GM21360 (cell line): Measurements from ENCODE around the gene GNAL.

Experiments used
- ATAC-seq: cut with Tn5 transposase; IDR thresholded peaks from one replicate; pipeline ENCODE4 v1.9.1; 2021; ENCODE audit warnings: mild to moderate bottlenecking, moderate library complexity; ENCODE audit not compliant: unreplicated experiment

GNAL gene

GRCh38 chr18:11719621-11720020, 30.6 kb downstream of the GNAL start:
- ATAC-seq: no peak

- no peak for ATAC-seq
Observed at GRCh38 chr18:11721720-11722119, 32.7 kb downstream of the GNAL start.

- no peak for ATAC-seq
Observed at GRCh38 chr18:11724781-11725180, 35.7 kb downstream of the GNAL start.

- ATAC-seq: no peak
Observed at GRCh38 chr18:11726556-11726955, 37.5 kb downstream of the GNAL start.

- ATAC-seq: no peak
Observed at GRCh38 chr18:11728249-11728648, 39.2 kb downstream of the GNAL start.

- no peak for ATAC-seq
Observed at GRCh38 chr18:11729556-11729955, 40.5 kb downstream of the GNAL start.

GRCh38 chr18:11733031-11733430, 44.0 kb downstream of the GNAL start:
- ATAC-seq: no peak

- ATAC-seq: no peak
Observed at GRCh38 chr18:11736656-11737055, 47.6 kb downstream of the GNAL start.

- no peak for ATAC-seq
Observed at GRCh38 chr18:11739893-11740292, 50.8 kb downstream of the GNAL start.

GRCh38 chr18:11740461-11740860, 51.4 kb downstream of the GNAL start:
- no peak for ATAC-seq

GRCh38 chr18:11741505-11742145, 52.6 kb downstream of the GNAL start:
- ATAC-seq: no peak

GRCh38 chr18:11745521-11745920, 56.5 kb downstream of the GNAL start:
- no peak for ATAC-seq

GRCh38 chr18:11747286-11747685, 58.2 kb downstream of the GNAL start:
- no peak for ATAC-seq

GRCh38 chr18:11747731-11748130, 58.7 kb downstream of the GNAL start:
- no peak for ATAC-seq

GRCh38 chr18:11749305-11749704, 60.2 kb downstream of the GNAL start:
- no peak for ATAC-seq

GRCh38 chr18:11750171-11750570, 61.1 kb downstream of the GNAL start:
- ATAC-seq: no peak

- ATAC-seq: no peak
Observed at GRCh38 chr18:11750581-11751310, 61.7 kb downstream of the GNAL start.

GRCh38 chr18:11751341-11752115, 62.5 kb downstream of the GNAL start:
- ATAC-seq: no peak

- no peak for ATAC-seq
Observed at GRCh38 chr18:11752116-11752911, 63.2 kb downstream of the GNAL start.

GRCh38 chr18:11754979-11755378, 65.9 kb downstream of the GNAL start:
- ATAC-seq: no peak

- ATAC-seq: no peak
Observed at GRCh38 chr18:11757084-11757590, 68.1 kb downstream of the GNAL start.
